H7 (cell line): ENCODE measurements around the gene ATF3. TPM values are rescaled to one million over a fixed set of nuclear protein-coding genes. Genes with fewer than 3 reads are reported as not detected.

Experiments used
- DNase-seq: peaks from one replicate; pipeline ENCODE4 v3.0.0; 2012
- H3K27me3 ChIP-seq: 2 replicates; pipeline ENCODE4 v1.6.0; 2011; ENCODE audit warnings: mild to moderate bottlenecking, low read length; ENCODE audit not compliant: control insufficient read depth, insufficient read depth
- H3K36me3 ChIP-seq: replicated peaks from 2 replicates; pipeline ENCODE4 v1.5.1; 2011; ENCODE audit warnings: low read length; ENCODE audit not compliant: control insufficient read depth, insufficient read depth
- H3K4me3 ChIP-seq: 2 replicates; pipeline ENCODE4 v1.5.1; 2011; ENCODE audit warnings: low read depth, mild to moderate bottlenecking, control low read depth, low read length, moderate library complexity; ENCODE audit not compliant: insufficient read depth
- total RNA-seq: library from RNA; depleted of rRNA; stranded (reverse); fragments of >200 nt; shearing (Covaris generic); gene quantifications from 2 replicates; pipeline ENCODE4 v1.2.3, GENCODE V29; 2014; rRNA removed

The ATF3 gene
- 15.0 and 19.2 TPM in 2 replicates for total RNA-seq

DNA sequence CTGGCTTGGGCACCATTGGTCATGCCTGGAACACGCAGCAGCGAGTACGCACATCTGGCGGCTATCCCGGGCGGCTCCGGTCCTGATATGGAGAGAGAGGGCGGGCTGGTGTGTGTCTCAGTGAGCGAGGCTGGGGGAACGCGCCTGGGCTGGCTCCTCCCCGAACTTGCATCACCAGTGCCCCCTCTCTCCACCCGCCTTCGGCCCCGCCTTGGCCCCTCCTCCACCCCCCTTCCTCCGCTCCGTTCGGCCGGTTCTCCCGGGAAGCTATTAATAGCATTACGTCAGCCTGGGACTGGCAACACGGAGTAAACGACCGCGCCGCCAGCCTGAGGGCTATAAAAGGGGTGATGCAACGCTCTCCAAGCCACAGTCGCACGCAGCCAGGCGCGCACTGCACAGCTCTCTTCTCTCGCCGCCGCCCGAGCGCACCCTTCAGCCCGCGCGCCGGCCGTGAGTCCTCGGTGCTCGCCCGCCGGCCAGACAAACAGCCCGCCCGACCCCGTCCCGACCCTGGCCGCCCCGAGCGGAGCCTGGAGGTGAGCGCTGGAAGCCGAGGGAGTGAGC lies at the start of gene ATF3:
Gene ATF3 (plus strand): TSS at position 370 of the 567 bp plus-strand sequence. CDS start 6,261 bp downstream, outside the sequence.
- DNase-seq, result peak; percentile 98
- peak within 1 kb of the TSS; percentile 85 for H3K4me3 ChIP-seq
- peaks cover 55% of the 10 kb centered on the region for H3K27me3 ChIP-seq
- no peaks in the 10 kb centered on the region for H3K36me3 ChIP-seq

- H3K4me3 ChIP-seq, result no peak overlapping the region
- H3K27me3 ChIP-seq, result no peaks in the 10 kb centered on the region
- DNase-seq, result no peak
- H3K36me3 ChIP-seq, result no peaks in the 10 kb centered on the region
Measured at GRCh38 chr1:212559929-212560328, 48.6 kb upstream of the ATF3 start.

DNA sequence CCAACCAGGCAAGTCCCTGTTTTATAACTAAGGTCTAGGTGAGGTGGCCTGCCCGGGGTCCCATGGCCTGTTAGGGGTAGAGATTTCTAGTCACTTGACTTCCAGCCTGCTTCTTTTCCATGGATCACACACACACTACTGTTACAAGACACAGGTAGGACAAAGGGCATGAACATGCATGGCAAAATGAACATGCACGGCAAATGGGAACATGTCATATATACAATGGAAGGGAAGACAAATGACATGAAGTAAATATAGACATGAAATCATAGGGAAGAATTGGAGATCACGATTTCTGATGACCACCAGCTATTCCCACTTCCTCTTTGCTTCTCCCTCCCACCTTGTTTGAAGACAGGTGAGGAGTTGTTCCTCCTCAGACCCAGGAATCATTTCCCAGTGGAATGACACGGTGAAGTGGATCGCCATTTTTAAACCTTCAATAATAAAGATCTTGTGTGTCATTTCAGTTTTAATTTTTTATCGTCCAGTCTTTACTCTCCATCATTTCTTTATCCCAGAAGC lies 47.6 kb upstream of the ATF3 start:
- Histone ChIP-seq H3K36me3 (no peaks in the 10 kb centered on the region), H3K27me3 (no peaks in the 10 kb centered on the region), H3K4me3 (no peak overlapping the region)
- DNase-seq, result no peak

DNA sequence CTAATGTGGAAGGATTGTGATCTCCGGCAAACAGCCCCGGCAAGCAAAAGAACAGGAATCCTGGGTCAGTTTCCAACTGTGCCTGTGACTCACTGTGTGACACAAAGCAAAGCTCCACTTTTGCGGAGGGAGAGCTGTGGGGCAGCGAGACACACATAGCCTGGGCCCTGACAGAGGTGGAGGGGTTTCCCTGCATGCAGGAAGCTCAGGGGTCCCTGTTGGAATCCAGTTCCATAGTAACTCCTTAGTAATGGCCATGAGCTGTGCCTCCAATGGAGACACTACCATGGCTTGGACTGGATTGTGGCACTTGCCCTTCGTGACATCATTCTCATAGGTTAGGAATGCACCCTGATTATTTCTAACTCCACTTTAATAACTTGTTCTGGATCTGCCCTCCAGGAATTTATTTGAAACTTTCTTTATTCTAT lies 47.0 kb upstream of the ATF3 start:
- Histone ChIP-seq H3K4me3 (no peak overlapping the region), H3K36me3 (no peaks in the 10 kb centered on the region), H3K27me3 (no peaks in the 10 kb centered on the region)
- DNase-seq, result no peak

- Histone ChIP-seq H3K36me3 (no peaks in the 10 kb centered on the region), H3K4me3 (no peak overlapping the region), H3K27me3 (no peaks in the 10 kb centered on the region)
- DNase-seq, result no peak
Measured at GRCh38 chr1:212562771-212563170, 45.8 kb upstream of the ATF3 start.

GRCh38 chr1:212565079-212565478 lies 43.5 kb upstream of the ATF3 start:
- Histone ChIP-seq H3K4me3 (no peak overlapping the region), H3K27me3 (no peaks in the 10 kb centered on the region), H3K36me3 (no peaks in the 10 kb centered on the region)
- DNase-seq, result no peak

GRCh38 chr1:212565571-212566305 lies 42.8 kb upstream of the ATF3 start:
- H3K36me3 ChIP-seq, result no peaks in the 10 kb centered on the region

DNA sequence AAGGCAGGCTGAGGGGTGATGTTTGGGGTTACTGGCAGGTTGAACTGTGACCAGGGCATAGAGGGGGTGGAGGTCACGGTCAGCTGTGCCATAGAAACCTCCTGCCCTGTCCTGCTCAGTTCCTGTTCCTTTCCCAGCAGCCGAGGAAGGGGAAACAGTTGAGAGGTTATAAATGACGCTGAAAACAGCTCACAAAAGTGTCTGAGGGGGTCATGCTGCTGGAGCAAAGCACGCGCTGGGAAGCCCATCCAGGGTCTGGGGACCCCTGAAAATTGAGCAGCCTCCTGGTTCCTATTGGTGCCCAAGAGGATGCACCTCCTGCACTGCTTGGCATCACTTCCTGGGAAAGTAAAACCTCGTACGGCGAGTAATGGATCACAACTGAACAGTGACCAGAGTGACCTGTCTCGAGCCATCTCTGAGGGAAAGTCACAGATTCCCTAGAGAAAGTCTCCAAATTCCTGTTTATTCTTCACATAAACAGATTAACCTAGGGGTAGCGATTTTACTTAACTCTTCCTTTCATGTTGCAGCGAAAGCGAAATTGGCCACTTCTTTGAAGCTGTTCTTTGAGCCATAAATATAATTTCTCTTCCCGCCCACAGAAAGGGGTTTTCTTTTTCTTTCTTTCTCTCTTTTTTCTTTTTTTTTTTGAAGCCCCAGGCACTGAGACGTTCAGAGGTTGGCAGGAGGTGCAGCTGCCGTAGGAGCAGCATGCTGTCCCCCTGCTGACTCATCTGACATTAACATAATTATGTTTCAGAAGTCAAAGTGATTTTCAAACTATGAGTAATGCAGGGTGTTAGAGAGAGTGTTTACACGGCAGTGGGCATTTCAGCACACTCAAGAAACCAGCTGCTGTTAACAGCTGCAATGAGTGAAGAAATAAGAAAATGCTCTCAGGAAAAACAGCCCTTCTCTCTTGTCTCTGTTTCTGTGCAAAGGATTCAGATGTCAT lies 41.8 kb upstream of the ATF3 start:
- Histone ChIP-seq H3K27me3 (no peaks in the 10 kb centered on the region), H3K36me3 (no peaks in the 10 kb centered on the region), H3K4me3 (no peak overlapping the region)
- no peak for DNase-seq

More at GRCh38 chr1:212565571-212566305, 42.8 kb upstream of the ATF3 start:
- DNase-seq, result no peak
- no peaks in the 10 kb centered on the region for H3K27me3 ChIP-seq
- no peak overlapping the region for H3K4me3 ChIP-seq

DNA sequence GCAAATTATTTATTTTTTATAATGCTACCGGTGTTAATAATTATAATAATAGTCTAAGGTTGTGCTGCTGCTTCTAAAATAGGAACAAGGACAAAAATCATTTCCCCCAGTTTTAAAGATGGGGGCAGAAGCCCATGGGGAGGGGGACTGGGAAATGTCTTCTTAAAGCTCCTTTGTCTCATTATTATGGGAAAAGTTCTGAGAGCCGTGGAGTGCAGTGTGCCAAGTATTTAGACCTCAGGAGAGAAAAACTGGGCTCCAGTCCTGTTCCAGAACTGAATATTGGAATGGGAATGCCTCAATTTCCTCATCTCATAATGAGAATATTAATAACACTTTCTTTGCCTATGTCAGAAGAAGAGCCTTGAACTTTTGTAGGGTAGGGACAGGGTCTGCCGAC lies 40.9 kb upstream of the ATF3 start:
- Histone ChIP-seq H3K4me3 (no peak overlapping the region), H3K27me3 (no peaks in the 10 kb centered on the region), H3K36me3 (no peaks in the 10 kb centered on the region)
- no peak for DNase-seq

GRCh38 chr1:212568978-212569537 lies 39.5 kb upstream of the ATF3 start:
- Histone ChIP-seq H3K4me3 (no peak overlapping the region), H3K27me3 (no peaks in the 10 kb centered on the region), H3K36me3 (no peaks in the 10 kb centered on the region)
- DNase-seq, result no peak

DNA sequence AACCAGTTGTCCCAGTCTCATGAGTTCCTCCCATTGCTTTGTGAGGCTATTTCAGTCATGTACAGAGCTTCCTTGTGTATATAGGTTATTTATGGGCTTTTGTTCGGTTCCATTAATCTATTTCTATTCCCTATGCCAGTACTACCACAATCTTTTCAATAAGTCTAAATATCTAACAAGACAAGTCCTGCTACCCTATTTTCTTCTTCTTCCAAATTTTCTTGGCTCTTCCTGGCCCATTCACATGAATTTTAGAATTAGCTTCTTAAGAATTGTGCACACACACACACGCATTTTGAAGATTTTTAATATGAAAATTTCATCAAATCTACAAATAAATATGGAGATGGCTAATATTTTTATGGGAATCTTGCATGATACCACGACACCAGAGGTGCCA lies 33.8 kb upstream of the ATF3 start:
- DNase-seq, result no peak
- Histone ChIP-seq H3K27me3 (no peaks in the 10 kb centered on the region), H3K36me3 (no peaks in the 10 kb centered on the region), H3K4me3 (no peak overlapping the region)

GRCh38 chr1:212575333-212575732 lies 33.2 kb upstream of the ATF3 start:
- Histone ChIP-seq H3K36me3 (no peaks in the 10 kb centered on the region), H3K27me3 (no peaks in the 10 kb centered on the region), H3K4me3 (no peak overlapping the region)
- no peak for DNase-seq

DNA sequence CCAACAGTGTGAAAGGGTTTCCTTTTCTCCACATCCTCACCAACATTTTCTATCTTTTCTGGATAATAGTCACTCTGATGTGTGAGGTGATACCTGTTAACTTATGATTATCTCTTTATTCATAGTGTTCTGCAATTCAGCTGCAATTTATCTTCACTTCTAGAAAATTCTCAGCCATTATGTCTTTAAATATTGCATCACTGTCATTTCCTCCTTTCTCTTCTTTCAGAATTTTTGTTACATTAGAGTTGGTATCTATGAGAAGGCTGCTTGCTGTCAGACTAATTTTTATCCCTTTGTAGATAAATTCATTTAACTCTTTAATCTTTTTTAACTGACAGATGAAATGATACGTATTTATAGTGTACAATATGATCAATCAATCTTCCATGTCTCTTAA lies 30.5 kb upstream of the ATF3 start:
- Histone ChIP-seq H3K4me3 (no peak overlapping the region), H3K36me3 (no peaks in the 10 kb centered on the region), H3K27me3 (no peaks in the 10 kb centered on the region)
- no peak for DNase-seq

- no peak for DNase-seq
- Histone ChIP-seq H3K27me3 (no peaks in the 10 kb centered on the region), H3K36me3 (no peaks in the 10 kb centered on the region), H3K4me3 (no peak overlapping the region)
Measured at GRCh38 chr1:212581034-212581433, 27.5 kb upstream of the ATF3 start.
